ENCODE measurements around the gene GRM8.

- TF ChIP-seq CTCF (conservative IDR thresholded peaks at IDR 0.05), result no peak
- TF ChIP-seq ZFX (IDR thresholded peaks at IDR 0.05), result no peak
Measured at GRCh38 chr7:127252778-127253280, at the start of gene GRM8.
